Suppressor macrophage (primary cell): ENCODE data around the gene CCL13.

ENCODE experiments used
- DNase-seq, 4 experiments: peaks; one replicate each; pipeline ENCODE4 v3.0.0-alpha.2; 2020 to 2022

CCL13 gene

DNA sequence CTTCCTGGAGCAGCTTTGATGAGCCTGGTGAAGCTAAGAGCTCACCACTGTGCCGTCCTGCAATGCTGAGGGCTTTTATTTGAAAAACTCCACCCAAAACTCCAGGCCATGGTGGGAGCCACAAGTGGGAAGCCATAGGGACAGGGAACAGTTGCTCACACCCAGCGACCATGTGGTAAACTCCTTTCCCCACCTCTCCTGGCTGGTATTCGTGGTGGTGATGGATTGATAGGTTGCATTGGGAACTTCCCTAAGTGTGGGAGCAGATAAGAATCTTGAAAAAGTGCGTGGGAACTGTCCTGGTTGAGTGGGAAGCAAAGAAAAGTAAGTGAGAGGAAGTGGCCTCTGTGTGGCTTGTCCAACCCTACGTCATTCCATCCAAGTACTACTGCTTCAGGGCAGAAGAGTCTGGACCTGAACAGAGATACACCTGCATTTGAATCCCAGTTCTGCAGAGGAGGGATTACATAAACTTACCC lies 6.9 kb downstream of the CCL13 start, which contains the start of gene CCL1:
TSS of gene CCL1 (minus strand) at position 51 of the 479 bp plus-strand sequence. CDS start 72 bp downstream, outside the sequence.
- DNase-seq: peak; percentile 62 to 82 (median 76)

DNA sequence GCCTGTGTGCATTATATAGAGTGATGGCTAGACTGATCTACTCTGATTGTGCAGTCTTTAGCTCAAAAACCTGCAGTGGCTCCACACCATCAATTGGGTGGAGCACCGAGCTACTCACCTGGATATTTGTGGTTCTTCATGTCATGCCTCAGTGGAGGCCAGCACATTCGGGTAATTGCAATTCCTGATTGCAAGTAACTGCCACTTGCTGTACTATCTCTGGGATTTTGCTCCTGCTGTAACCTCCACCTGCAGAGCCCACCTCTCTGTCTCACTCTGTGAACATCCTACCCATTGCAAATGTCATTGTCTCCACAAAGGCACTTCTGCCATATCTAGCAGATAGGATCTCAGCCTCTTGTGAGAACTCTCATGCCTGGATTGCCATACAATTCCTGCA lies 8.5 kb downstream of the CCL13 start:
- DNase-seq: no peak

DNA sequence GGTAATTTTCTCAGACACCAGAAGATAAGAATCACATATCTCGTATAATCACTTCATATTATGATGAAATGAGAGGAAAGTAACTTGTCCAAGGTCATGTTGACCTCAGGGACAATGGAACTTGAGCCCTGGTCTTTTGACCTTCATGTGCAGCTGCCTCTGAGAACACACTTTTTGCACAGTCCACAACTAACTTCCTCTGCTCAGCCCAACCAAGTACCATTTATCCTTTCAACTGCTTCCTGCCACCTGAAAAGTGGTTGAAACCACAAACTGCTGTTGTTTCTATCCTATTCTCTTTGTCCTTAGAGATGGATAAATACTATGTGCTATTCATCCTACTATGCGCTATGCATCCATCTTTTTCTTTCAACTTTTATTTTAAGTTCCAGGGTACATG lies 9.1 kb downstream of the CCL13 start:
- no peak for DNase-seq

DNA sequence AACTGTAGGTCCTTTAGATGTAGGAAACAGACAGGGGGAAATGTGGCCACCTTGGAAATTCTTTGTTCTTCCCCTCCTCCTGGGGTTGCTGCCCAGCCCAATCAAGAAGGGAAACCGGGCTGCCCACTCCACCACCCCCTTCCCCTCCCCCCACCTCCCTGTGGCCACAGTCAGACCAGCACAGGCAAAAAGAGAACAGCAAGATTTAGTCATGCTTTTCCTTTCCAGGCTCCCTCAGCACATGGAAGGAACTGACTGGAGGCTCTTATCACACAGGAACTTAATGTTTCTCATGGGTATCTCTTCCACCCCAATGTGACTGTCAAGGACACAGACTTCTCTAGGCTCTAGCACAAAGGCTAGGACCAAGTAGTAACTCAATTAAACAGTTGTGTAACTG lies 9.7 kb downstream of the CCL13 start:
- DNase-seq: peak; percentile 37 to 83 (median 76)

DNA sequence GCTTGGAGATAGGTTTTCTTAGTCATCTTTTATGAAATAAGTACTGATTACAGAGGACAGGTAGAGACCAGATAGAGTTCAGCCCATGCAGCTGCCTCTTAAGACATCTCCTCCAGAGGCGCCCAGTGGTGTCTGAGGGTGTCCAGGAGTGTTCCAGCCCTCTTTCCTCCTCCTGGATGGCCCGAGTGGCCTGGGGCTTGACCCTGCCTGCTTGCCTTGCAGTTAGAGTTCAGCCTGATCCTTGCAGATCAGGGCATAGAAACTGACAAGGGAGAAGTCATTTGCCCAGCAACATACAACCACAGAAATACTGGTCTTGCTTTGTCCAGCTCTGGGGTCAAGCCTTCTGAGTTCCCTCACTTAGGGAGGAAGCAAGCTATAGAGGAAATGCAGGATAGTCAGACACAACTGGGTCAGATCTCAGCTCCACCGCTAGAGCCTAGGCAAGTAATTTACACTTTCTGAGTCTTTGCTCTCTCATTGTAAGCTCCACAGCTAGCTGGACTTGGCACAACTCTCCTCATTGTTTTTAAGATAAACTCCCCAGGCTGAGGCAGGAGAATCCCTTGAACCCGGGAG lies 10.3 kb downstream of the CCL13 start:
- DNase-seq: peak; percentile 44 to 80 (median 70)

DNA sequence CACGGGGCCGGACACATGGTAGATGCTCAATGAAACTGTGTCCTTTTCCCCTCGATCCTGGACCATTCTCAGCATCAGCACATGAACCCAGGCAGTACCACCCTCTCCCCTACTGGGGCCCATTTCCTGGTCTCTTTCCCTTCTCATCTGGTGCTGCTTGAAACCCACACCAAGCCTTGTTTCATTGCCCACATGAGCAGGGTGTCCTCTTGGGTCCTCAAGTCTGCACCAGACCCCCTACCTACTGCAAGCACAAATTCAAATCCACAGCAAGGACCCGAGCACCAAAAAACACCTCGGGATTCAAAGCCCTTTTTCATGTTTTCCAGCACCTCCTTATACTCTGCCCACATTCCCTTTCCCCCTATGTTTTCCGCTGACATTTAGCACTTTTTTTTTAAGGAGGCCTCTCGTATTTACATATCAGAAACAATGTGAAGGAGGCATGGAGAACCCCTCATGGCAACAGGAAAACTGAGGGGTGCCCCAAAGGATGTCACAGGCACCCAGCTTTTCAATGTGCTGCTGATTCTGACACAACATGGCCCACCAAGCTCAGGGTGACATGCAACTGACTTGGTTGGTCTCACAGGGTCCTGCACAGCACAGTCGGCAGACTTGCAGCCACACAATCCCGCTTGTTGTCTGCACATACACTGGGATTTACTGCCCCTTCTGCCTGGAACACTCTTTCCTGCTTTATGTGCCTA lies 11.4 kb downstream of the CCL13 start:
- no peak for DNase-seq

DNA sequence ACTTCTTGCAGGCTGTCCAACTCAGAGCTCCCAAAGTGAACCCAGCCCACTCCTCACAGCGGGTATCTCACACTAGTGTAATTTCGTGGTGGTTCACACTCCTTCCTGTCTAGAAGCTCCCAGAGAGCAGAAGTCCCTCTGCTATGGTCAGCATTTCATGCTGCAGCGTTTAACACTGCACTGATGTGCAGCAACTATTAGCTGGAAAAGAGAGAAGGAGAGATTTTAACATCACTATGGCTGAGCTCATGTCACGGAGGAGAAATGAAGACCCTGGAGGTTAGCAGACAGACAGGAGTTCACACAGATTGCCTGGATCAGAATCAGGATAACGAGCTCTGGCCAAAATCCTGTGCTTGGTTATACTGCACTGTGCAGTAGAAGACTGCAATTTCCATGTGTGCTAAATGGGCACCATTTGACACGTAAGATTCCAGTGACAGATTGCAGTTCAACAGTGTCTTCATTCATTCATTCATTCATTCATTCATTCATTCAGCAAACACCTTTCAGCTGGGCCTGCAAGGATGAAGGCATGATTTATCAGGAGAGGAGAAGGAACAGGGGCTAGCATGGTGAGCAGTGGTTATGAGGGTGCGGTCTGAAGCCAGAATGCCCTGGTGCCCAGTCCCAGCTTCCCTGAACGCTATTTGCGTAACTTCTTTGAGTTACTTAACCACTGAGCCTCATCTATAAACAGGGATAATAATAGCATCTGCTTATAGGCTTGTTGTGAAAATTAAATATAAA lies 12.1 kb downstream of the CCL13 start:
- peak; percentile 34 to 91 (median 64) for DNase-seq

DNA sequence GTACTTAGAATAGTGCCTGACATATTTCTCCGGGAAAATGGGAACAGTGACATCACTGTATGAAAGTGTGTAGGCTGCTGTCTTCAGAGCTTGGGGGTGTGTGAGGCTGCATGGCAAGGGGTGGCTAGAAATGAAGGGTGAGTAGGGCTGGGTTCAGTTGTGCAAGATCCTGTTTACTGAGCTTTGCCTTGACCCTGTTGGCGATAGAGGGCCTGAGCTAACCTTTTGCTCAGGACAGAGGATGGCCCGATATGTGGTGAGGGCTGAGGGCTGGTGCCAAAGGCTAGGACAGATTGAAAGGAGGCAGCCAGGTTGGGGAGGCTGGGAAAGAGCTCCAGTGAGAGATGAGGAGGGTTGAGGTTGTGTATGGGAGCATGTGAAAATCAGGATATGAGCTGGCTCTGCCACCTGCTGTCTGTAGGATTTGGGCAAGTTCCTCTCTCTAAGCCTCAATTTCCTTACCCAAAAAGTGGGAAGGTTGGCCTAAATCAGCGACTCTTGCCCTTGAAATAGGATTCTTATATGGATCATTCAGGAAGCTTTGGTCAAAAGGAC lies 12.7 kb downstream of the CCL13 start:
- peak in 3 of 4 experiments; percentile 81 to 84 (median 83) for DNase-seq

DNA sequence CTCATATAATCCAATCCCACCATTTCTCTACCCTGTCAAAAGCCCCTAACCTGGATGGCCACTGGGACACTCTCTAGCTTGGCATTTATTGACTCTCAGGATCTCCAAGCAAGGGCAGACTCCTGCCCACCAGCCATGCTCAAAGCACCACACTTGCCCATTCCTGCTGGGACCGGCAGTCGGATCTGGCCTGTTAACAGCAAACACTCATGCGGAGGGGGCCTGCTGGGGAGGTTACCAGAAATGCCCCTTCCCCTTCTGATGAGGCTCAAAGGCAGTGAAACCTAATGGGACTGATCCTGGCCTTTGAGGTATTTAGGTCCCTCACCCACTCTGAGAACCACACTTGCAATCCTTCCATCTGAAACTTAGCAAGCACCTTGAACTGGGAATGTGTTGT lies 13.3 kb downstream of the CCL13 start:
- DNase-seq: no peak

DNA sequence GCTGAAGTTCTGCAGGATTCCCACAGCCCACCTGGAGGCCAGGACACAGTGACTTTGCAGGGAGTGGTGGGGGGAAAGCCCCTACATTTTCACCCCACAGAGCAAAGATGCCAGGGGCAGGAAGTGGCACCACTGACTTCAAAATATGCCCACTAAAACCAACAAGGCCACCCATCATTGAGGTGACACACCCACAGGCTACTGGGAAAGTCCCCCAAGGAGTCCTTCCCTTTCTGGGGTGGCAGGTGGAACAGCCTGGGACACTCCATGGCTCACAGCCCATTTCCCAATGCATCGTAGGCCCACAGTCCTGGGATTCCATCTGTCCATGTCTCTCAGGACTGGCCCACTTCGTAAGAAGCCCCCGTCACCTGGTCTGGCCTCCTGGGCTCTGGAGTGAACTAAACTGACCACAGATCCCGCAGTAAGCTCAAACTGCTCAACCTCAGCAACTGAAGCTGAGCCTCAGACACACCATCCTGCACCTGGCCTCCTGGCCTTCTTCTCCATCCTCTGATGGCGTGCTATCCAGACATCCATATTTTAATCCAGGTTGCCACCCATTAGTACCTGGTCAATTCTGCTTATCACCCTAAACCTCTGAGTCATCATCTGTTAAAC lies 14.2 kb downstream of the CCL13 start:
- DNase-seq: no peak

DNA sequence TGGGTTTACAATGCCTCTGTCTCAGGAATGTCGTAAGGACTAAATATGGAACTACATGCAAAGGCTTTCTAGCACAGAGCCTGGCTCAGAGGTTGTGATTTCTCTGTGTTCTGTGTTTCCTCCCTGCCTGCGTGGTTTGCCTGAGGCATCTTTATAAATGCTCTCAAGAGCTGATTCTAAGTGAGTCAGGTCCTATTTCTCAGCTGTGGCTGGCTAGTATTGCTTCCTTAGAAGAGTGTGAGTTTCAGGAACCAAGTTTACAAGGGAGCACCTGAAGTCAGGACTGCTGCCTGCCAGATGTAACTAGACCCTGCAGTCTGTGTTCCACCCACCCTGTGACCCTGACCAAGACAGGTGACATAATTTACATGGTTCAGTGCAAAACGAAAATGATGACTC lies 14.7 kb downstream of the CCL13 start:
- peak; percentile 67 to 84 (median 70) for DNase-seq

DNA sequence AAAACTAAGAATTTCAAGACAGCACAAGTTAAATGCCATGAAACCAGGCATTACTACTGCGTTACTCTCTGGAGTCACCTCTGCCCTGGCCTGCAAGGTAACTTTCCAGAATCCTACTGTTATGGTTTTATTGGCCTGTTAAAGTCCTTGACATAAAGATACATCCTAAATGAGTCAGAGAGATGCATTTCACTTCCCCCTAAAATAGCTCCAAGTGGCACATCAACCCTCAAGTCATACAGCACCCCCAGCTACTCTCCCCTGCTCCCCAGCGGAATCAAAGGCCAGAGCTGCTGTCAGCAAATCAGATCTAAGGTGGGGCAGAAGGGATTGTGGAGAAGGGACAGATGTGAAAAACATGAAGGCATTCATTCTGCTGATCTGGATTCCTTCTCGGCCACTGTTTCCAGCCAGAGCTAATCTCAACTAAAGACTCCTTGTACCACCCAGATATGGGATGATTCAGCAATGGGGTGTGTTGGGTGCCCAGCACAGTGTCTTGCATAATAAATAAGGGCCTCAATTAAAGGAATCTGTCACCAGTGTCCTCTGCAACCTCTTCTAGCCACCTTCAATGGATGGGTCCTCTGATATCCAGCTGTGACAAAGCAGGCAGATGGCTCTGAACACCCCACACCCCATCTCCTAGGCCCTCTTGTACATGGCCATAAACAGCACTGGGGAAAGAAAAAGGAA lies 15.3 kb downstream of the CCL13 start:
- DNase-seq: peak in 2 of 4 experiments; percentile 38 to 58

DNA sequence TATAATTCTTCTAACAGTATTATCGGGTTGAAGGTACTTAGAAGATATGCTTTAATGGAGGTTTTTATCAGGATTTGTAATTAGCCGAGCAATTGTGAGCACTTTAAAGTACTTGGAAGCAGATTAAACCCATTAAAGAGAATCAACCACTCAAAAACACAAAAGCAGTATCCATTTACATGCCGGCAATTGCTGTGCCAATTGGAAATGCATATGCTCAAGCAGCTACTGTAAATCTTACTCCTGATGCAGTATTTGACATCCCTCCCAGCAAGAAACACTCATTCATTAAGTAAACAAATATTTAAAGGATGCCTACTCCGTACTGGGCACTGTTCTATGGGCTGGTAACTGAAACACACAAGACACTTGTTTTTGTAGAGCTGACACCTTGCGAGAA lies 18.2 kb downstream of the CCL13 start:
- DNase-seq: no peak

DNA sequence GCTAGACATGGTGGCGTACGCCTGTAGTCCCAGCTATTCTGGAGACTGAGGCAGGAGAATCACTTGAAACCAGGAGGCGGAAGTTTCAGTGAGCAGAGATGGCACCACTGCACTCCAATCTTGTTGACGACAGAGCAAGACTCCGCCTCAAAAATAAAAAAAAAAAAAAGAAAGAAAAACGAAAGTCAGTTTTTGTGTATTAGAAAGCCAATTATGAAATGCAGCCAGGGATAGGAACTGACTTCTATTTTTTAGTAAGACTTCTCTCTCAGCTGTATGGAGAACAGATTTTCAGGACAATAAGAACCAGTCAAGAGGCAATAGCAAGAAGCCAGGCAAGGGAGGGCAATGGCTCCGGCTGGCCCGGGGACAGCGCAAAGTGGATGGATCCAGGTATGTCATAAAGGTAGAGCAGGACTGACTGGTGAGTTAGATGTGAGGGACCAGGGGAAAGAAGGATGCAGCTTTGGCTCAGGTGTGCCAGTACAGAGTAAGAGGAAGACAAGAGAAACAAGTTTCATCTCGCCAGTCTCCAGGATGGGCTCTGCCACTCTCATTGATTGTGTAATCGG lies 19.2 kb downstream of the CCL13 start:
- DNase-seq: no peak

DNA sequence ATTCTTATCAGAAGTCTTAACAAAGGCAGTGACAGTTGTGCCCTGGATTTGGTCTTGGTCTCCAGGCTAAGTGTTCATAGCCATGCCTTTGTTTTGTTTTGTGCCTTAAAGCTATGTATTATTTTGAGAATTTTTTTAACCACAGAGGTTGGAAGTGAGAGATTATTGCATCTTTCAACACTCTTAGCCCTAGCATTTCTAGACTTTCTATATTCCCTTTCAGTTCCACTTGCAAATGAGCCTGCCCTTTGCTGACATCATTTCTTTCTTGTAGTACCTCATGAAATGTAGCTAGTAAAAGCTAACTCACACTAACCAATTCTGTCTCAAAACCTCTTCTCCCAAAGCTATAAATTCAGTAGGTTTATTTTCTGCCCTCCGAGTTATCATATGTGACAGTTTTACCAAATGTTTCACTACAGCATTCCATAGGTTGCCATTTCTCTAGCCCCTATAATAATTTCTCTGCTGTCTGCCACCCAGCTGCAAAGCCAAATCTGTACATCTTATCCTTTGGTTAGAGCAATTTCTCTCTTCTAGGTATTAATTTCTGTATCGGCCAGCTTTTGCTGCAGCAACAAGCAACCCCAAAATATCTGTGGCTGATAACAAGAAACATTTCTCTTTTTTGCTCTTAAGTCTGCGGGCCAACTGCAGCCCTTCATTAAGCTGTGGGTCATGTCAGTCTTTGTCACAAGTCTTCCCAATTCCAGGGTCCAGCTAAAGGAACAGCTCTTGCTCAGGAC lies 21.0 kb downstream of the CCL13 start:
- DNase-seq: peak in 1 of 4 experiments; percentile 44

DNA sequence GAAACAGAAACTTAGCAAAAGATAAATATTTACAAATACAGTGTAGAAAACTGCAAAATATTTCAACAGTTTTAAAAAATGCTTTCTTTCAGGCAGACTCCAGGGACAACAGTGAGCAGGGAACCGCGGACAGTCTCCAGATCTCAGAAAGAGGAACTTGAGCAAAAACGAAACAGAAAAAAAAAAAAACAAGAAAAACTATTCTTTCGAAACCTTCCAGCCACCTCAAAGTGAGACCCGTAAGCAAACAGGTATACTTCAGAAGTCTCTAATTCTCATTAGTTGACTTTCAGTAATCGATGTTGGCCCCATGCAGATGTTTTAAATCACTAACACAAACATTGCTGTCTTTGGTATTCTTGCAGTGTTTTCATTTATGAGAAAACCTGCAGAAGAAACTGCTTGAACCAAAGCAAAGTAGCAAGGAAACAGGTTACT lies 22.4 kb downstream of the CCL13 start:
- peak; percentile 64 to 85 (median 78) for DNase-seq

DNA sequence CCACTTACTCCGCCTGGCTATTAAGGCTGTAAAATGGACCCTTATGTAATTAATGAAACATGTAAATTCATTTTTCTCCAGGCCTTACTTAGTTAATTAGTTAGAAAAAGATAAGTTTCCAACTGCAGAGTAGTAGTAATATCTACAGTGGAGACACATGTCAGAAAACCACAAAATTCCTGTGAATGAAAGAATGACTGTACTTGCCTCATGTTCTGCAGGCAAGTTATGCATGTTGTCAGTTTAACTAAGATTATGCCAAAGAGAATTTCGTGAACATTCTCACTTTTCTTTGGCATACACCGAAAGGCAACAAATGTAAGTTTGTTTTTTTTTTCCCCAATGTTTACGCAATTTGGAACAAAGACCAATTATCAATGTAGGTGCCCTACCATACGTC lies 23.6 kb downstream of the CCL13 start:
- no peak for DNase-seq

DNA sequence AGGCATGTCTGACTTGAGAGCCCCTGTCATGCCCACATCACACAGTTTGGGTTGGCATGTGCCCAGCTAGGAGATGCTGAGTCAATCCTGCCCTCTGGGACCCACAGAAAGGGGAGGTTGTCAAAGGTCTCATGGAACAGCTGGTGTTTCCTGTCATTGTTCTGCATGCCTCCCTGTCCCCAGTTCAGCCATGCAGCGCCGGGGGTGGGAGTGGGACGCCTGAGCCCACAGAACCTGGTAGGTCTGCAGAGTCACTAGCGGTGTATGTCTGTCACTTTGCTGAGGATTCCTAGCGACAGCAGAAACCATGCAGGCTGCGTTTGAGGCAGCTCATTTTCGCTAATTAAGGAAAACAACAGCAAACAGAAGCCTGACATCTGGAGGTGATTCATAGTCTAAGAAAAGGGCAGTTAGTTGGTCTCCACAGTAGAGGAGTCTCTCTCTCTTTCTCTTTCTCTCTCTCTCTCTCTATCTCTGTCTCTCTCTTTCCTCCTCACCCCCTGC lies 26.4 kb downstream of the CCL13 start:
- DNase-seq: peak; percentile 46 to 63 (median 54)

DNA sequence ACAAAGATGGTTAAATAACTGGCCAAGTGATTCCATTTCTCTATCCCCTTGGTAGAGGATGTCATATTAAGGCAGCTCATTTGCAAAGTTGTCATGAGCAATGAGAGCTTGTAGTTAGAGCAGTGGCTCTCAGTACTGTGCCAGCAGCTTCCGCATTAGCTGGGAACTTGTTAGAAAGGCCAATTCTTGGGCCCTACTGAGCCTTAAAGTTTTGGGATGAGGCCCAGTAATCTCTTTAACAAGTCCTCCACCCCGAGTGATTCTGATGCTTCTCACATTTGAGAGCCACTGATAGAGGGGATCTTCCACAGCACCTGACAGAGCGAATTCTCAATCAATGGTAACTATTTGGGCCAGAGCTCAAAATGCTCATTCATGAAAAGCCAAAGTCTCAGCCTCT lies 26.9 kb downstream of the CCL13 start:
- no peak for DNase-seq

DNA sequence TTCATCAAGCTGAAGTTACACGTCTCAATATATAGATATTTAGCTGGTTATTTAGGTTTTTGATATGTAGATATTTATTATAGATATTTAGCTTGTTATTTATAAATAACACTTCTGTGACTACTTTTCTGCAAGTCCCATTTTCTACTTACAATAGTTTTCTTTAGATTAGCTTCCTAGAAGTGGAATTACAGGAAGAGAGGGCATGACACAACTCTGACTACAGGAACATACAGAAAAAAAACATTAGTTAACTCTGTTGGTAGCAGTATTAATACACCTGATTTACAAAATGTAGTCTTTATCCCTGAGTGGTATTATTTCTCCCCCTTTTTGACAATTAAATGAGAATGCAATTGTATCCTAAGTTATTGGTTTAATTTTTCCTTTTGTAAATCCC lies 28.0 kb downstream of the CCL13 start:
- DNase-seq: no peak
